Caki2 (cell line): ENCODE measurements around the gene ZNF729. TPM values are rescaled to one million over a fixed set of nuclear protein-coding genes. Genes with fewer than 3 reads are reported as not detected.
"Not testable (repeated sequence)": the region's sequence is repeated elsewhere in the genome, so short reads cannot be mapped to it uniquely, and the experiment has no call there.

Experiments used
- DNase-seq: peaks from one replicate; pipeline ENCODE4 v3.0.0-alpha.2; 2015; ENCODE audit warnings: low read depth
- in situ Hi-C: cut with HindIII; loops from 2 replicates; pipeline ENCODE4 v1.10.0; 2016; ENCODE audit warnings: low sequenced_read_pairs, low pct_unique_long_range_greater_than_20kb, mixed read lengths
- total RNA-seq: library from RNA; depleted of rRNA; stranded (reverse); fragments of >200 nt; shearing (Covaris generic); gene quantifications from 2 replicates; pipeline ENCODE4 v1.2.3, GENCODE V29; 2014; ENCODE audit warnings: low replicate concordance; rRNA removed

The ZNF729 gene
- total RNA-seq: not detected in 2 replicates

DNA sequence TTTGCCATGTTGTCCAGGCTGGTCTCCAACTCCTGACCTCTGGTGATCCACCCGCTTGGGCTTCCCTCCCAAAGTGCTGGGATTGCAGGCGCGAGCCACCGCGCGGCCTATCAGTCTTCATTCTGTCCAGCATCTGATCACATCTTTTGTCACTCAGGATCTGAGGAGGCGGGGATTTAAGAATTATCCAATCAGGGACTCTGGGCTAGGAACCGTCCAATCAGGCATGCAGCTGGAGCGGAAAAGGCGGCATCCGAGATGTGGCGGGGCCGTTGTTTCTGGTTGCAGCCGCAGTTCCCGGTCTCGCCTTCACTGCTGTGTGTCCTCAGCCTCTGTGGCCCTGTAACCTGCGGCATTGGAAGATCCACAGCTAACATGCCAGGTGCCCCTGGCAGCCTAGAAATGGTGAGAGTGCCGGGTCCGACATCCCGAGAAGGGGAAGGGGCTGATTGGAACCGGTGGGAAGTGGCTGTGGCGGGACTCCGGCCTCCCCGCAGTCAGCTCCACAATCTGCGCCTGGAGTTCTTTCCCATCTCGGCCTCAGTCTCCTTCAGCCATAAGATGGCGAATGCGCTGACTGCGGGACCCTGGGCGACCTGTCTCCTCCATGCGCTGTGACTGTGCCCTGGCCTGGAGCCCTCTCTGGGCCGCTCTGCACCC lies at the start of gene ZNF729:
Gene ZNF729 (plus strand): TSS at position 291 of the 660 bp plus-strand sequence. CDS start 85 bp downstream, at position 376.
- no peak for DNase-seq
- in situ Hi-C loops: no loop called here

DNA sequence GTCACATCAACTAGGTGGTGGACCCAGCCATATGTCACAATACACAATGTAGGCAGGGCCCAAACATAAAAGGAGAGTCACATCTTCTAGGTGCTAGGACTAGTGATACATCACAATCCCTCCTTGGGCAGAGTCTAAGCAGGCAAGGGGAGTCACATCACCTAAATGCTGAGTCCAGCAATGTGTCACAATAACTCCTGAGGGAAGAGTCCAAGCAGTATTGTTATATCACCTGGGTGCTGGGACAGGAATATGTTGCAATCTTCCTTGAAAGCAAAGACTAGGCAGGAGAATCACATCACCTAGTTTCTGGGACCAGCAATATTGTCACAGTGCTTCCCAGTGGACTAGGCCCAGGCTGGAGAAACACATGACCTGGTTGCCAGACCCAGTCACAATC lies 29.4 kb upstream of the ZNF729 start:
- in situ Hi-C loops: no loop called here
- no peak for DNase-seq

DNA sequence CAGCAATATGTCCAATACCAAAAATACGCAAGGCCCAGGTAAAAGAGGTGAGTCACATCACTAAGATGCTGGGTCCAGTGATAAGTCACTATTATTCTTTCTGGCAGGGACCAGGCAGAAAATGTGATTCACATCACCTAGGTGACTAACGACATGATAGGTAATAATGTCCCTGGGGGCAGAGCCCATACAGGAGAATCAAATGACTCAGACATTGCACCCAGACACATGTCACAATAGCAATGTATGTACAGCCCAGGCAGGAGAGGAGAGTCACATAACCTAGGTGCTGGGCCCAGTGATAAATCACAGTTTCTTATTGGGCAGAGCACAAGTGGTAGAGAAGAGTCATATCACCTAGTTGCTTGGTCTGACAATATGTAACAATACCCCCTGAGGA lies 28.9 kb upstream of the ZNF729 start:
- no peak for DNase-seq
- in situ Hi-C loops: no loop called here

DNA sequence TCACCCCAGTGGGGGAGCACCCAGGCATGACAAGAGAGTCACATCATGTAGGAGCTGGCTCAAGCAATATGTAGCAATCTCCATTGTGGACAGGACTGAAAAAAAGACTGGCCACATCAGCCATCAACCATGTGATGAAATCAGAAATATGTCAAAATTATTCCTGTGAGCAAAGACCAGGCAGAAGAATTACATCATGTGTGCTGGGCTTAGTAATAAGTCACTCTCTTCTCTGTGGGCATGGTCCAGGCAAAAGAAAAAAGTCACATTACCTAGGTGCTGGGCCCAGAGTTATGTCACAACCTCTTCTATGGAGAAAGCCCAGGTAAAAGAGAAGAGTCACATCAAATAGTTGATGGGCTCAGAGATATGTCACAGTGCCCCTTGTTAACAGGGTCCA lies 28.3 kb upstream of the ZNF729 start:
- in situ Hi-C loops: no loop called here
- DNase-seq: no peak

DNA sequence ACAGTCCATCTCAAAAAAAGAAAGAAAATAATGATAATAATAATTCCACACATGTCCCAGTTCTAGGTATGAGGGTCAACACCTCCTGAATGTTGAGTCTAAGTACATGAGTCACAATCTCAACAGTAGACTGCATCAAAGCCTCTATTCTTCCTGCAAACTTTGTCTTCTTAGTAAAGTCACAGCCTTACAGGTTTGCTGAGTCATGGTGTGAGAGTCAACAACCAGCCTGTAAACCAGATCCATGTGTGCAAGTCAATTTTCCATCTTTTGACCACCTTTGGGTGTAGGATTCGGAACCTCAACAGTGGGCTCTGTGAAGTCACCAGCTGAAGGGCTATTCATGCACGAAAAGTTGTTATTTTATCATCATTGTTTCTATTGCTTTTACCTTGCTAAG lies 25.7 kb upstream of the ZNF729 start:
- in situ Hi-C loops: no loop called here
- no peak for DNase-seq

DNA sequence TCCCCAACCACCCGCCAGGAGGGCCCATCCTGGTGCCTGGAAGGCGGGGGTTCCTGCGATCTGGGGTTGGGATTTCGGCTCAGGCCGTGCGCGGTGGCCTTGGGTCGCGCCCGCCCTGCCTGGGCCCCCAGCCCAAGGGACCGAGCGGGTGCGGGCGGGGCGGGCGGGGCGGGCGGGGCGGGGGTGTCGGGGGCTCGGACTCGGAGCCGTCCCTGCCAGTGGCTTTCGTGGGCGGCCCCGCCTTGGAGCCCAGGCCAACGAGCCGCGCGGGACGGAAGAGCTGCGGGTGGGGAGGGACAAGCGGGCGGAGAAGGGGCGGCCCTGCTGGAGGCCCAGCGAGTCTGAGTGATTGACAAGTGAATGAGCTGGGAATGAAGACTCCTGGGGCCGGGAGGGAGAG lies 24.6 kb upstream of the ZNF729 start:
- DNase-seq: no peak
- in situ Hi-C loops: no loop called here

DNA sequence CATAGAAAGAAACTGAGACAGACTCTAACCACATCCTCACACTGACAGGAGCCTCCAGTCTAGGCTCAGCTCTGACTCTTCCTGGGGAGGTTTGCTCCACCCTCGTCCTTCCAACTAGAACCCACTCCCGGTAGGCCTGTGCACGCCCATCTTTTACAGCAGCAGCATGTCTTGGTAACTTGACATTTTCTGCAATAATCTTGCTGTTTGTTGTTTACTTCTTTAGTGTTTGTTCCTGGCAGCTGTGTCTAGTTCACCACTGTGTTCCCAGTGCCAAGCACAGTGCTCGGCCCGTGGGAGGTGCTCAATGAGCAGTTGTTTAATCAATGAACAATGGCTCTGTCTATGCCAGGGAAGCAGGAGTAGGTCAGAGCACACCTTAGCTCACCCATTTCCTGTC lies 23.1 kb upstream of the ZNF729 start:
- DNase-seq: no peak
- in situ Hi-C loops: no loop called here

DNA sequence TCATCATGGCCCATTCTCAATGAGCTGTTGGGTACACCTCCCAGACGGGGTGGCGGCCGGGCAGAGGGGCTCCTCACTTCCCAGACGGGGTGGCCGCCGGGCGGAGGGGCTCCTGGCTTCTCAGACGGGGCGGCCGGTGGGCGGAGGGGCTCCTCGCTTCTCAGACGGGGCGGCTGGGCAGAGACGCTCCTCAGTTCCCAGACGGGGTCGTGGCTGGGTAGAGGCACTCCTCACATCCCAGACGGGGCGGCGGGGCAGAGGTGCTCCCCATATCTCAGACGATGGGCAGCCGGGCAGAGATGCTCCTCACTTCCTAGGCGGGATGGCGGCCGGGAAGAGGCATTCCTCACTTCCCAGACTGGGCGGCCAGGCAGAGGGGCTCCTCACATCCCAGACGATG lies 35.3 kb downstream of the ZNF729 start:
- in situ Hi-C loops, DNase-seq: not testable (repeated sequence)

DNA sequence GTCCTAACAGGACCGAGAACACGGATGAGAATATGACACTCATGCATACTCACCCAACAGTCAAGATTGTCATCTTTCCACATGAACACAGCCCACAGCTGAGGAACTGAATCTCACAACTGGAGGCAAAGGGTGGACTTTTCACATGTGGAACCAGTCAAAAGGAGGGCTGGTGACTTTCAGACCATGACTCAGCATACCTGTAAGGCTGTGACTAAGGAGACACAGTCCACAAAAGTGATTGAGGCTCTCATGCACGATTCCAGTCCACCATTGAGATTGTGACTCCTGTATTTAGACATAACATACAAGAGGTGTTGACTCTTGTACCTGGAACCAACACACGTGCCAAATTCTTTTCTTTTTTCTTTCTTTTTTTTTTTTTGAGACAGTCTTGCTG lies 40.0 kb downstream of the ZNF729 start:
- DNase-seq: no peak
- in situ Hi-C loops: no loop called here

DNA sequence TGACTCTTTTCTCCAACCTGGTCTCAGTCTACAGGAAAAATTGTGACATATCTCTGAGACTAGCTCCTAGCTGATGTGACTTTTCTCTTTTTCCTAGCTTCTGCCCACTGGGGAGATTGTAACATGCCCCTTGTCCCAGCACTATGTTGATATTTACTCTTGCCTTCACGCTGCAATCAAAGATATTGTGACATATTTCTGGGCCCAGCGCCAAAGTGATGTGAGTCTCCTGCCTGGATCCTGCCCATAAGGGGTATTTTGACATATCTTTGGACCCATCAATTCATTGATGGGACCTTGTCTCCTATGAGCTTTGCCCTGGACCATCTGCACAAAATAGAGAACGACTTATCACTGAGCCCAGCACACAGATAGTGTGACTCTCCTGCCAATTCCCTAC lies 41.1 kb downstream of the ZNF729 start:
- in situ Hi-C loops: no loop called here
- DNase-seq: no peak

DNA sequence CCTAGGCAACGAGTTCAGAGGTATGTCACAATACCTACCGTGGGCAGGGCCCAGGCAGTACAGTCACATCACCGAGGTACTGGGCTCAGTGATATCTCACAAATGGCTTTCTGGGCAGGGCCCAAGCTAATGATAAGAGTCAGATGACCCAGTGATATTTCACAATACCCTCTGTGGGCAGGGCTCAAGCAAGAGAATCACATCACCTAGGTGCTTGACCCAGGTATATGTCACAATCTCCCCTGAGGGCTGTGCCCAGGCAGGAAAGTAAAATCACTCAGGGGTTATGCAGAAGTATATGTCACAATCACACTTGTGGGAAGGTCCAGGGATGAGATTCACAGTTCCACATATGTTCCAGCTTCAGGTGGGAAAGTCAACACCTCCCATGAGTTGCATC lies 45.3 kb downstream of the ZNF729 start:
- no peak for DNase-seq
- in situ Hi-C loops: no loop called here

DNA sequence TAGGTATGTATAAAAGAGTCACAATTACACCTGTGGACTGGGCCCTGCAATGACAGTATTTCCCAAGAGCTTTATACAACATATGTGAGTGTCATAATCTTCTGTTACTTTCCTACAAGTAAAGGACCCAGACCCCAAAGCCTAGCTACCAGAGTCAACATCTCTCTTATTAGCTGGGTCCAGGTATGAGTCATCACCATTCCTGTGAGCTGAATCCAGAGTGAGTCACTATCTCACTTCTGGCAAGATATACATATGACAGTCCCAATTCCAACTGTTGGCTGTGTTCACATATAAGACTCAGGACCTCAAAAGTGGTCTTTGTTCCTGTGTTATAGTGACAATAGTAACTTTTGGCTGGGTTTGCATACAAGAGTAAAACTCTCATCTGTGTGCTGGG lies 46.7 kb downstream of the ZNF729 start:
- in situ Hi-C loops: no loop called here
- DNase-seq: peak; percentile 30

DNA sequence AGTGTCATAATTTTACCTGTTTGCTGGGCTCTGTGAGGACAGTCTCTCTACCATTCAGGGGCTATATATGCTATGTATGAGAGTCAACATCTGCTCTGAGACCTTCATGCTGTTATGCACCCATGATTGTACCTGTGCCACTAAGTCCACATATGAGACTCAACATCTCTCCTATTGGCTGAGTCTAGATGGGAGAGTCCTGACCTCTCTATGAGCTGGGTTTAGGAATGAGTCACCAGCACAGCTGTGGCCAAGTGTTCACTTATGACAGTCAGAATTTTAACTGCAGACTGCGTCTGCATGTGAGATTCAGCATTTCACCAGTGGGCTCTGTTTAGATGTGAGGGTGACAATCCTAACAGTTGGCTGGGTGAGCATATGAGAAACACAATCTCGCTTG lies 49.5 kb downstream of the ZNF729 start:
- DNase-seq: no peak
- in situ Hi-C loops: no loop called here

DNA sequence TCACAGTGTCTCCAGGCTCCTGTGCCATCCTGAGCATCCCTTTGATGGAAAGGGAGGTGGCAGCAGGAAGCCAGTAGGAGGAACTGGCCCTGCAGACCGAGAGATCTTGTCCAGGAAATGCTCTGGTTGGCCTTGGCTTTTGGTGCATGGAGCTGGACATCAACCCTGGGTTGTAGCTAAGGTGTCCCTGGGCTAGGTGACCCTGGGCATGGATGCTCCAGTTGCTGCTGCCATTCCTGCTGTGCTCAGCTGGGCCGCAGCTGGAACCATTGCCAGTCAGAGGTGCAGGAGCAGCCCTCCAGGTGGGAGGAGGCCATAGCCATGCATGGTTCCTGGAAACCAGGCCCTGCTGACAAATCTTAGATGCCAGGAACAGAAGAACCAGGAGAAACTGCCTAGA lies 68.4 kb downstream of the ZNF729 start:
- in situ Hi-C loops: no loop called here
- no peak for DNase-seq

Other genes with a start within 250 kb of the ZNF729 start
- 0.17 and 1.2 TPM in 2 replicates for gene ZNF257, start 234.0 kb upstream of the ZNF729 start, total RNA-seq
- gene ZNF676, start 89.5 kb upstream of the ZNF729 start, total RNA-seq: not detected in 2 replicates
- gene ZNF98, start 135.9 kb downstream of the ZNF729 start, total RNA-seq: not detected in 2 replicates